ENCODE measurements around the gene NTSR1. TPM values are rescaled to one million over a fixed set of nuclear protein-coding genes. Genes with fewer than 3 reads are reported as not detected.

Gene NTSR1
- total RNA-seq (2022; extraction: Qiagen RNA extraction; ENCODE audit: low read depth) = 0.08 to 0.27 TPM (median 0.16 TPM) in 5 replicates

DNA sequence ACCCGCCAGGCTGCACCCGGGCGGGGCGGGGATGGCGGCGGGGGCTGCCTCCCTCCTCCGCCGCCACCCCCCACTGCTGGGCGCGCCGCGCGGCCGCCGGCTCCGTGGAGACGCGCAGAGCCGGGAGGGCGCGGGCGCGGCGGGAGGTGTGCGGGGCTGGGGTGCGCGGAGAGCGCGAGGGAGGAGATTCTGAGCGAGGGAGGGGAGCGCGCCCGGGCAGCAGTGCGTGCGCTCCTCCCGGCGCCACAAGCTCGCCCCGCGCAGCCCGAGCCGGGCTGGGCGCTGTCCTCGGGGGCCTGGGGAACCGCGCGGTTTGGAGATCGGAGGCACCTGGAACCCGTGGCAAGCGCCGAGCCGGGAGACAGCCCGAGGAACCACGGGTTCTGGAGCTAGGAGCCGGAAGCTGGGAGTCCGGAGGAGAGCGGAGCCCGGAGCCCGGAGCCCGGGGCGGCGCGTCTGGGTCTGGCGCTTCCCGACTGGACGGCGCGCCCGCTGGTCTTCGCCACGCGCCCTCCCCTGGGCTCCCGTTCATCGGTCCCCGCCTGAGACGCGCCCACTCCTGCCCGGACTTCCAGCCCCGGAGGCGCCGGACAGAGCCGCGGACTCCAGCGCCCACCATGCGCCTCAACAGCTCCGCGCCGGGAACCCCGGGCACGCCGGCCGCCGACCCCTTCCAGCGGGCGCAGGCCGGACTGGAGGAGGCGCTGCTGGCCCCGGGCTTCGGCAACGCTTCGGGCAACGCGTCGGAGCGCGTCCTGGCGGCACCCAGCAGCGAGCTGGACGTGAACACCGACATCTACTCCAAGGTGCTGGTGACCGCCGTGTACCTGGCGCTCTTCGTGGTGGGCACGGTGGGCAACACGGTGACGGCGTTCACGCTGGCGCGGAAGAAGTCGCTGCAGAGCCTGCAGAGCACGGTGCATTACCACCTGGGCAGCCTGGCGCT is at the start of gene NTSR1:
Gene NTSR1 (plus strand): TSS at position 246 of the 946 bp plus-strand sequence. CDS start 372 bp downstream, at position 618.

GRCh38 chr20:62804627-62805154 is 96.1 kb downstream of the NTSR1 start, which contains the start of gene OGFR:
OGFR (plus strand) TSS chr20:62804835; CDS start chr20:62804860, 25 bp downstream.

Other genes with a start within 250 kb of the NTSR1 start
- 0.45 to 0.88 TPM (median 0.83 TPM) in 5 replicates for gene GATA5, start 232.8 kb upstream of the NTSR1 start, total RNA-seq (2022; extraction: Qiagen RNA extraction; ENCODE audit: low read depth)
- 5.0 to 10.1 TPM (median 7.7 TPM) in 5 replicates for gene SLCO4A1, start 66.3 kb upstream of the NTSR1 start, total RNA-seq (2022; extraction: Qiagen RNA extraction; ENCODE audit: low read depth)
- 22.7 to 25.6 TPM (median 24.4 TPM) in 5 replicates for gene MRGBP, start 87.6 kb downstream of the NTSR1 start, total RNA-seq (2022; extraction: Qiagen RNA extraction; ENCODE audit: low read depth)
- 38.9 to 51.2 TPM (median 44.8 TPM) in 5 replicates for gene OGFR, start 96.0 kb downstream of the NTSR1 start, total RNA-seq (2022; extraction: Qiagen RNA extraction; ENCODE audit: low read depth)
- gene COL9A3, start 108.2 kb downstream of the NTSR1 start, total RNA-seq (2022; extraction: Qiagen RNA extraction; ENCODE audit: low read depth) = 0.18 to 0.87 TPM (median 0.43 TPM) in 5 replicates
- gene TCFL5, start 153.0 kb downstream of the NTSR1 start, total RNA-seq (2022; extraction: Qiagen RNA extraction; ENCODE audit: low read depth) = 3.5 to 4.9 TPM (median 4.8 TPM) in 5 replicates
- 18.3 to 25.1 TPM (median 23.2 TPM) in 5 replicates for gene DIDO1, start 217.7 kb downstream of the NTSR1 start, total RNA-seq (2022; extraction: Qiagen RNA extraction; ENCODE audit: low read depth)
- 20.2 to 22.6 TPM (median 22.0 TPM) in 5 replicates for gene GID8, start 229.3 kb downstream of the NTSR1 start, total RNA-seq (2022; extraction: Qiagen RNA extraction; ENCODE audit: low read depth)
- 0.02 to 0.43 TPM (median 0.25 TPM) in 3 of 5 replicates, not detected in the others for gene SLC17A9, start 243.9 kb downstream of the NTSR1 start, total RNA-seq (2022; extraction: Qiagen RNA extraction; ENCODE audit: low read depth)